ENCODE data around the gene TBC1D14. TPM values are rescaled to one million over a fixed set of nuclear protein-coding genes. Genes with fewer than 3 reads are reported as not detected.

Gene TBC1D14
- total and polyA plus RNA-seq, 2 of the 8 experiments (the other 6 are each of a cell fraction or from before 2014, with no cell fraction given), result 45.6 to 48.2 TPM

DNA sequence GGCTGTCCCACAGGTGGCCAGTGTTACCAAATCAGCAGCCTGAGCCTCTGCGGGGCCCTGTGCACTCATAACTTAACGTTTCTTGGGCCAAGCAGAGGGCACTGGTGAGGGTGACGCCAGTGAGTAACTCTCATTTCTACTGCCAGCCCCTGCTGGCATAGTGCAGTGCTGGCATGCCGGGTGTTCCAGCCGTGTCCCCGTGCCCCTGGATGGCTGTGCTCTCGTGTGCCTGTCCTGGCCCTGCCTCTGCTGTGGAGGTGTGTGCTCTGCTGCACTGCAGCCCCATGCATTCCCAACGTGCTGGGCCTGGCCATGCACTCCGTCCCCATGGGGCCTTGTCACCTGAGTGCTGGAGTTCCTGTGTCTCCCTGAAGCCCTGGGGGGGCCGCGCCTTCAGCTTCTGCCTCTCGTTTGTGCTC, 14.7 kb downstream of the TBC1D14 start:
- Histone ChIP-seq H3K9me3 (ENCODE audit: insufficient read depth in 2 of 2, low read depth in 1 of 2, low read length in 1 of 2) (no peaks in the 10 kb centered on the region), H3K27me3 (replicated peaks in 1 of 4; ENCODE audit: control insufficient read depth in 3 of 4, extremely low read depth in 1 of 4, insufficient read depth in 3 of 4, low read length in 3 of 4) (no peaks in the 10 kb centered on the region), H3K14ac (ENCODE audit: insufficient read length) (no peak overlapping the region), H4K91ac (replicated peaks; ENCODE audit: insufficient read length, low read length) (no peak overlapping the region), H2AFZ (ENCODE audit: low read length) (no peak overlapping the region), H3K4me1 (replicated peaks in 1 of 4; ENCODE audit: control insufficient read depth in 3 of 4, insufficient read depth in 4 of 4, low read length in 3 of 4) (peaks cover 0 to 3% (median under 1%) of the 10 kb centered on the region in 4 experiments; a peak in 4 of 7 replicates), H3K79me1 (ENCODE audit: low read depth, low read length) (peaks cover 5% of the 10 kb centered on the region), H2BK15ac (ENCODE audit: low read length) (no peak overlapping the region), H3K79me2 (ENCODE audit: control insufficient read depth in 1 of 2, insufficient read depth in 2 of 2, low read length in 2 of 2) (peaks cover 0 to 54% of the 10 kb centered on the region in 2 experiments; a peak in 2 of 4 replicates), H4K20me1 (replicated peaks in 1 of 2; ENCODE audit: control insufficient read depth in 1 of 2, insufficient read depth in 2 of 2, low read length in 2 of 2) (peaks cover 3 to 18% of the 10 kb centered on the region in 2 experiments), H3K4ac (replicated peaks; ENCODE audit: insufficient read length, low read depth, low read length) (no peak overlapping the region), H2BK120ac (replicated peaks; ENCODE audit: low read depth, low read length) (no peak overlapping the region), H3K36me3 (ENCODE audit: control insufficient read depth in 2 of 4, insufficient read depth in 4 of 4, low read length in 3 of 4) (peaks cover 5 to 11% (median 8%) of the 10 kb centered on the region in 4 experiments; a peak in 7 of 8 replicates), H4K8ac (ENCODE audit: extremely low read depth, insufficient read depth, low read length) (no peak overlapping the region), H2AK5ac (ENCODE audit: low read depth, low read length) (no peak overlapping the region), H3K4me2 (ENCODE audit: insufficient read depth in 1 of 2, low read depth in 2 of 2, low read length in 2 of 2) (no peak overlapping the region), H2BK20ac (ENCODE audit: low read length) (no peak overlapping the region), H3K4me3 (ENCODE audit: extremely low read depth in 1 of 4, insufficient read depth in 2 of 4, low read depth in 3 of 4, low read length in 4 of 4) (no peak overlapping the region), H2BK12ac (ENCODE audit: low read depth, low read length) (no peak overlapping the region), H3K23me2 (ENCODE audit: low read depth, low read length) (no peaks in the 10 kb centered on the region), H3K18ac (ENCODE audit: extremely low read depth, low read length) (no peak overlapping the region), H3K56ac (replicated peaks; ENCODE audit: insufficient read length, low read depth, low read length) (no peak overlapping the region), H4K5ac (ENCODE audit: insufficient read length, low read depth, low read length) (no peak overlapping the region), H3K9ac (replicated peaks in 1 of 4; ENCODE audit: extremely low read depth in 1 of 4, low read depth in 3 of 4, low read length in 3 of 4) (no peak overlapping the region), H2BK5ac (ENCODE audit: low read depth, low read length) (no peak overlapping the region), H3K27ac (ENCODE audit: low read depth, low read length) (no peak overlapping the region), H3K23ac (ENCODE audit: insufficient read length) (no peak overlapping the region)
- CTCF ChIA-PET (ENCODE audit: partially characterized antibody), result interaction anchor here (6.9 kb wide), 1 partner anchor 13 kb away, joined by 56 read pairs; the partner anchor contains the start of gene TBC1D14
- DNase-seq (ENCODE audit: low read depth in 1 of 2, low spot score in 2 of 2) (no peak), FAIRE-seq (no peak)
- POLR2A ChIA-PET (ENCODE audit: partially characterized antibody), result interaction anchor here (0.6 kb wide), 1 partner anchor 78 kb away, joined by 4 read pairs; no protein-coding TSS in a partner anchor
- TF ChIP-seq EZH2 (IDR thresholded peaks at IDR 0.05; ENCODE audit: low read depth, low read length, severe bottlenecking) (no peak), TEAD4 (IDR thresholded peaks at IDR 0.05; ENCODE audit: low read depth, low read length) (no peak), KDM1A (IDR thresholded peaks at IDR 0.05; ENCODE audit: borderline replicate concordance, low read length) (no peak), CREB1 (IDR thresholded peaks at IDR 0.05) (no peak), USF2 (IDR thresholded peaks at IDR 0.05; ENCODE audit: low read length) (no peak), FOSL1 (IDR thresholded peaks at IDR 0.05; ENCODE audit: insufficient read depth, low read depth, low read length) (no peak), JUN (IDR thresholded peaks at IDR 0.05; ENCODE audit: low read depth, low read length) (no peak), NANOG (IDR thresholded peaks at IDR 0.05; ENCODE audit: insufficient read depth, low read depth, low read length, poor library complexity, severe bottlenecking) (no peak)
- 88% methylated on average over 12 of the region's 12 CpGs; no CpG with 5 or more reads in 1 of the 2 experiments for WGBS, 2 experiments (ENCODE audit: extremely low coverage in 1 of 2, insufficient coverage in 1 of 2, insufficient read length in 1 of 2, insufficient replicate concordance in 2 of 2, low coverage in 1 of 2, low lambda C conversion rate in 2 of 2, missing lambda C conversion rate in 1 of 2)
